ENCODE measurements around the gene NELL2. TPM values are rescaled to one million over a fixed set of nuclear protein-coding genes. Genes with fewer than 3 reads are reported as not detected.

The NELL2 gene
- 0.23 TPM in 1 of 2 replicates, not detected in the other for total RNA-seq

DNA sequence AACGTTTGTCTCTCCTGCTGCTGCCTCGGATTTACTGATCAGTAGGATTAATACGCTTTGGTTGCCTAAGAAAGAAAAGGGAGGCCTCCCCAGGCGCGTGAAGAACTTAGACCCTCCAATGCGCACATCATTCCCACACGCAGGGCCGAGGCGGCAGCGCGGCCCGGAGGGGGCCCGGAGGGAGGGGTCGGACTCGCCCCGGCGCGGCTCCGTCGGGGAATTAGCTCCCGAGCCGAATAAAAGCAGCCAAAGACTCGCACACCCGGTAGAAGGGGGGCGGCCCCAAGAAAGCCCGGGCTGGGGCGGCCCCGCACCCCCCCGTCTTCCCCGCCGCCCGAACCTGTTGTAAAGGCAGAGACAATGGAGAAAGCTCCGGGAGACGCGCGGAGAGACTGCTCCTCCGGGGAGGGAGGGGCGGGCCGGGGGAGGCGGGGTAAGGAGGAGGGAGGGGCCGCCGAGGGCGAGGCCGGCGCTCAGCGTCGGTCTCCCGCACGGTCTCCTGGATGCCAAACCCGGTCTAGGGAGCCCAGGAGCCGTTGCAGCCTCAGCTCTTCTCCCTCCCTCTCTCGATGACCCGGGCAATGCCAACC is at the start of gene NELL2:
NELL2 (minus strand) TSS at position 362 of the 590 bp plus-strand sequence. CDS start 446 bp downstream, outside the sequence.

Other genes starting within 250 kb of the NELL2 start
- not detected in 2 replicates for gene DBX2, start 174.8 kb upstream of the NELL2 start, total RNA-seq

All from smooth muscle cell of the pulmonary artery (primary cell).